Smooth muscle cell (in vitro differentiated cells): ENCODE results near the gene CSDE1. TPM values are rescaled to one million over a fixed set of nuclear protein-coding genes. Genes with fewer than 3 reads are reported as not detected.
"Not testable (repeated sequence)": the region's sequence is repeated elsewhere in the genome, so short reads cannot be mapped to it uniquely, and the experiment has no call there.

ENCODE experiments used
- DNase-seq: peaks from one replicate; lab custom pipeline; 2025; ENCODE audit not compliant: unreplicated experiment; lab: John Stamatoyannopoulos, UW
- H2AFZ ChIP-seq: fragments of 200-600 bp; sonication (generic); 2 replicates; pipeline ENCODE4 v1.6.0; 2016; ENCODE audit warnings: antibody characterized with exemption, low read depth, mild to moderate bottlenecking
- H3F3A ChIP-seq: fragments of 200-600 bp; sonication (generic); 2 replicates; pipeline ENCODE4 v1.6.0; 2017; ENCODE audit warnings: antibody characterized with exemption, low read depth
- H3K27ac ChIP-seq: fragments of 200-600 bp; sonication (generic); 2 replicates; pipeline ENCODE4 v1.5.1; 2016; ENCODE audit warnings: low read depth, mild to moderate bottlenecking
- H3K27me3 ChIP-seq: fragments of 200-600 bp; sonication (generic); 2 replicates; pipeline ENCODE4 v1.6.1; 2016; ENCODE audit warnings: low read depth, mild to moderate bottlenecking
- H3K36me3 ChIP-seq: fragments of 200-600 bp; sonication (generic); 2 replicates; pipeline ENCODE4 v1.5.1; 2016; ENCODE audit warnings: low read depth
- H3K4me1 ChIP-seq: fragments of 200-600 bp; sonication (generic); 2 replicates; pipeline ENCODE4 v1.5.1; 2016; ENCODE audit warnings: low read depth
- H3K4me2 ChIP-seq: fragments of 200-600 bp; sonication (generic); 2 replicates; pipeline ENCODE4 v1.6.0; 2016; ENCODE audit warnings: mild to moderate bottlenecking
- H3K4me3 ChIP-seq: fragments of 200-600 bp; sonication (generic); 2 replicates; pipeline ENCODE4 v1.5.1; 2016; ENCODE audit warnings: mild to moderate bottlenecking
- H3K79me2 ChIP-seq: fragments of 200-600 bp; sonication (generic); 2 replicates; pipeline ENCODE4 v1.6.0; 2016; ENCODE audit warnings: low read depth, mild to moderate bottlenecking
- H3K9ac ChIP-seq: fragments of 200-600 bp; sonication (generic); 2 replicates; pipeline ENCODE4 v1.6.0; 2016; ENCODE audit warnings: low read depth
- H3K9me3 ChIP-seq: fragments of 200-600 bp; sonication (generic); replicated peaks from 2 replicates; pipeline ENCODE4 v1.5.1; 2016; ENCODE audit warnings: low read depth
- H4K20me1 ChIP-seq: fragments of 200-600 bp; sonication (generic); 2 replicates; pipeline ENCODE4 v1.6.0; 2016; ENCODE audit warnings: low read depth
- CTCF ChIP-seq: fragments of 200-600 bp; sonication (generic); IDR thresholded peaks from 2 replicates; pipeline ENCODE4 v1.5.1; 2017; ENCODE audit warnings: borderline replicate concordance, mild to moderate bottlenecking, antibody characterized with exemption; ENCODE audit not compliant: insufficient read depth, poor library complexity, severe bottlenecking
- WGBS: methylation state at CpG from one replicate; pipeline ENCODE4 v1.1.7; 2016; ENCODE audit warnings: low lambda C conversion rate; 5-methylcytosine and 5-hydroxymethylcytosine counted together
- polyA plus RNA-seq: library from polyadenylated mRNA; unstranded; fragments of >200 nt; fragmentation: Nextera tagmentation; extraction: Ambion mirVana; gene quantifications from 2 replicates; pipeline ENCODE4 v1.2.1, GENCODE V29; 2016
- total RNA-seq: library from RNA; depleted of rRNA; stranded (reverse); fragments of >200 nt; gene quantifications from 2 replicates; pipeline ENCODE4 v1.2.3, GENCODE V29; 2014

CSDE1 gene
- total and polyA plus RNA-seq, 2 experiments from 2014 or later, result 173 to 768 TPM

DNA sequence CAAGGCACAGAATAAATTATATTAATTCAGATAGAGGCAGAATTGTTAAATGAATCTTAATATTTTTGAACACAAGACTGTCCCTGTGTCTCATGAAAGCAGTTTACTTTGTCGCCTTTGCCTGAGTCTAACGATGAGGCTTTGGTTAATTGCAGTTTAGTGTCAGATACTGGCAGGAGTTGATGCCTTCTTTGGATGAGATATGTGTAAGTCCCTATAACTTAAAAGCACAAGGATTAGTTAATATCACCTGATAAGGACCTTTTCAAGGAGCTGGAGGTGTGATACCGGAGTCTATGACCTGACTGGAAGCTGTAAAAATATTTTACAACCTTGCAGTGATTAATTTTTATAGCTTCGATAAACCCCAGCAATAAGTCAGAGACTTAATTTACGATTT lies 24.7 kb upstream of the CSDE1 start:
- TF ChIP-seq CTCF, result no peak
- Histone ChIP-seq H4K20me1 (no peaks in the 10 kb centered on the region), H3K36me3 (no peaks in the 10 kb centered on the region), H3F3A (no peaks in the 10 kb centered on the region), H3K27ac (no peak overlapping the region), H3K4me1 (peaks cover 6% of the 10 kb centered on the region), H3K4me2 (no peak overlapping the region), H3K27me3 (peaks cover 19% of the 10 kb centered on the region), H3K4me3 (no peak overlapping the region), H3K79me2 (peaks cover 26% of the 10 kb centered on the region), H2AFZ (no peak overlapping the region), H3K9me3 (peaks cover 5% of the 10 kb centered on the region), H3K9ac (no peak overlapping the region)
- no peak for DNase-seq
- 76% methylated on average over 5 of the region's 5 CpGs for WGBS

- H3K9me3 ChIP-seq, result no peaks in the 10 kb centered on the region
- peak within 1 kb of the TSS; percentile 75 for H3K27ac ChIP-seq
- H3F3A ChIP-seq, result no peaks in the 10 kb centered on the region
- no peaks in the 10 kb centered on the region for H4K20me1 ChIP-seq
- TF ChIP-seq CTCF, result no peak
- 23% methylated on average over 52 of the region's 53 CpGs for WGBS
- H3K36me3 ChIP-seq, result peaks cover 7% of the 10 kb centered on the region
- peak within 1 kb of the TSS; percentile 67 for H3K9ac ChIP-seq
- H3K79me2 ChIP-seq, result peaks cover 32% of the 10 kb centered on the region
- H2AFZ ChIP-seq, result peak within 1 kb of the TSS; percentile 40
- DNase-seq, result peak; percentile 62
- peaks cover 6% of the 10 kb centered on the region for H3K4me1 ChIP-seq
- H3K27me3 ChIP-seq, result peaks cover 19% of the 10 kb centered on the region
- H3K4me3 ChIP-seq, result peak within 1 kb of the TSS; percentile 77
- H3K4me2 ChIP-seq, result peak within 1 kb of the TSS; percentile 93
Observed at GRCh38 chr1:114780344-114781226, 22.8 kb upstream of the CSDE1 start, which contains the start of gene SIKE1. Gene SIKE1 (minus strand): TSS chr1:114780685. CDS start chr1:114780607, 78 bp downstream.

DNA sequence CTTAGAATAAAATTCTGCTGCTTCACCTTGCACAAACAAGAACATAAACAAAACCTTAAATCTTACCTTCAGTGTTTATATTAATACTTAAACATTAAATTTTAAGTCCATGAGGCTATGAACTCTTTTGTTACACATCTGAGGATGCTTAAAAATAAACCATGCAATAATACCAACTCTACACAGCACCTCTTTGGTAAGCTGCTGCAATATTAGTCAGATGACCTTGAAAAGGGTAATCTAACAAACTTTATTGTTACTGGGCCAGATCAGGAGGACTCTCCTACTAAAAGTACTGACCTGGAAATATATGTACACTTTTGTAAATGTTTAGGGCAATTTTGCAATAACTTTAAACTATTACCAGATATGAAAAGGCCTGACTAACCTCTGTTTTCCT lies 21.9 kb upstream of the CSDE1 start:
- Histone ChIP-seq H3K4me3 (peak overlapping the region; percentile 77), H3F3A (no peaks in the 10 kb centered on the region), H3K9ac (peak overlapping the region; percentile 67), H2AFZ (peak overlapping the region; percentile 40), H3K4me1 (peaks cover 6% of the 10 kb centered on the region), H3K36me3 (peaks cover 7% of the 10 kb centered on the region), H3K79me2 (peaks cover 32% of the 10 kb centered on the region), H3K4me2 (peak overlapping the region; percentile 93), H3K27me3 (peaks cover 19% of the 10 kb centered on the region), H4K20me1 (no peaks in the 10 kb centered on the region), H3K9me3 (no peaks in the 10 kb centered on the region), H3K27ac (peak overlapping the region; percentile 75)
- TF ChIP-seq CTCF, result no peak
- no peak for DNase-seq

GRCh38 chr1:114776726-114777125 lies 18.9 kb upstream of the CSDE1 start:
- H3K4me1 ChIP-seq, H3K27me3 ChIP-seq, DNase-seq, H4K20me1 ChIP-seq, H3K27ac ChIP-seq, H3K9me3 ChIP-seq, H3K4me2 ChIP-seq, H2AFZ ChIP-seq, H3F3A ChIP-seq, H3K9ac ChIP-seq, H3K4me3 ChIP-seq: not testable (repeated sequence)
- Histone ChIP-seq H3K79me2 (peaks cover 32% of the 10 kb centered on the region), H3K36me3 (peaks cover 19% of the 10 kb centered on the region)
- 96% methylated on average over 4 of the region's 4 CpGs for WGBS
